HG03135 (cell line): ENCODE data around the gene NAGS.
"Not testable (repeated sequence)": the region's sequence is repeated elsewhere in the genome, so short reads cannot be mapped to it uniquely, and the experiment has no call there.

Source experiments
- ATAC-seq: cut with Tn5 transposase; IDR thresholded peaks from one replicate; pipeline ENCODE4 v1.9.1; 2021; ENCODE audit warnings: mild to moderate bottlenecking, moderate library complexity; ENCODE audit not compliant: unreplicated experiment

The NAGS gene, protein sequence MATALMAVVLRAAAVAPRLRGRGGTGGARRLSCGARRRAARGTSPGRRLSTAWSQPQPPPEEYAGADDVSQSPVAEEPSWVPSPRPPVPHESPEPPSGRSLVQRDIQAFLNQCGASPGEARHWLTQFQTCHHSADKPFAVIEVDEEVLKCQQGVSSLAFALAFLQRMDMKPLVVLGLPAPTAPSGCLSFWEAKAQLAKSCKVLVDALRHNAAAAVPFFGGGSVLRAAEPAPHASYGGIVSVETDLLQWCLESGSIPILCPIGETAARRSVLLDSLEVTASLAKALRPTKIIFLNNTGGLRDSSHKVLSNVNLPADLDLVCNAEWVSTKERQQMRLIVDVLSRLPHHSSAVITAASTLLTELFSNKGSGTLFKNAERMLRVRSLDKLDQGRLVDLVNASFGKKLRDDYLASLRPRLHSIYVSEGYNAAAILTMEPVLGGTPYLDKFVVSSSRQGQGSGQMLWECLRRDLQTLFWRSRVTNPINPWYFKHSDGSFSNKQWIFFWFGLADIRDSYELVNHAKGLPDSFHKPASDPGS

DNA sequence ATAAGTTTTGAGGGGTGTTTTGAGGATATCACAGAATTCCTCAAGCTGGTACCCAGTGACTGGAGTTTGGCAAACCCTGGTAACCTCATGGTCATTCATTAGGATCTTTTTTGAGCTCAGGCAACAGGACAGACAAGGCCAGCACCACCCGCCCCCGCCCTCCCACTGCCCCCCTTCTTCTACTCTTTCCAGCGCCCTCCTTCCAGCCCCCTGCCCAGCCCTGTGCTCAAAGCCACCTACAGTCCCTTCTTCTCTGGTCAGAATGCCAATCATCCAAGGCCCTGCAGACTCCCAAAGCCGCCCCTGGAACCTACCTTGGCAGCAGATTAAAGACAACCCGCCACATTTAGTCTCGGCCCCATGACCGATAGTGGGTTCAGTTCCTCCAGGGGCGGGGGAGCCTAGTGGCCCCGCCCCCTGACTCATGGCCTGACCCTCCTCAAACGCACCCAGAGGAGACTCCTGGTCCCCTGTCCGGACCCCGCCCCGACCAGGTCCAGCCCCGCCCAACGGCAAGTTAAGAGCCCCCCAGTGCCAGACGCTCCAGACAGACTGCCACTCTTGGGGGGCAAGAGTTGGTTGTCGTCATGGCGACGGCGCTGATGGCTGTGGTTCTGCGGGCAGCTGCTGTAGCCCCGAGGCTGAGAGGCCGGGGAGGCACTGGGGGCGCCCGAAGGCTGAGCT lies at the start of gene NAGS:
NAGS (plus strand) TSS at position 546 of the 684 bp plus-strand sequence; CDS start at position 588, 42 bp downstream.
- ATAC-seq, result no peak

DNA sequence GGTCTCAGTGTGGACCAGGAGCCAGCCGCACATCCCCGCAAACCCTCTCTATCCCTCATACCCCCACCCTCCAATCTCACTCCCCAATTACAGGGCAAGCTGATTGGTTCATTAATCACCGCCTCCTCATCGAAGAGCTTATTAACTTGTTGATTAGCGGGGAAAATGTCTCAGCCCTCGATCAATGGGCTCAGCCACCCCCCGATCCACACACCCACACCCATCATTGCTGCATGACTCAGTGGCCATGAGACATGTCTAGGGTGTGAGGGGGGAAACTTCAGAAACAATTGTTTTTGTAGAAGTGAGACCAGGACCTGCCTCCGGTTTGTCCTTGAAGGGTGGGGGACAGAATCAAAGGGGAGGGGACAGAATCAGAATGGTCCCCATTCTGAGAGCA lies 48.2 kb upstream of the NAGS start:
- no peak for ATAC-seq

DNA sequence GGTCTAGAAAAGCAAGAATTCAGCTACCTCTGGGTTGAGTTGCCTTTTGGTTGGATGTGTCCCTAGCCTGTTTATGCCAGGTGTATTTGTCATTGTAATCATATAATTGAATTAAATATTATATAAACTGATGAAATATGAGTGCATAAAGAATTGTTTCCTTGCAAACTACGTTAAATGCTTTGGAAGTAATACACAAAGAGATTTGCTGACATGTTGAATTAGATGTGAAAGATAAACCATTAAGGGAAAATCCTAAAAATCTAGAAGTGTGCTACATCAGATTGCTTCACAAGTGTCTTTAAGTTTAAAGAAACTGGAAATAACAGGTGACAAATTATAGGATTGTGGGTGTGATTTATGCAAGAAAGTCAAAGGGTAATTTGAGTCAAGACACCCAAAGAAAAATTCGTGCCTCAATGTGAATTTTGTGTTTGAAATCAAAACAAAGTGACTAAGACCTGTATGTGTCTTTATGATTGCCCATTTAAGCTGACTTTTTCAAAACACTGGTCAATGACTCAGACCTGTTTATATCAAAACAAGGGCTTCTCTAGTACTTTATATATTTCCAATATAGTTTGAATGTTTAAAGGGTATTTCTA lies 45.6 kb upstream of the NAGS start:
- ATAC-seq, result no peak

DNA sequence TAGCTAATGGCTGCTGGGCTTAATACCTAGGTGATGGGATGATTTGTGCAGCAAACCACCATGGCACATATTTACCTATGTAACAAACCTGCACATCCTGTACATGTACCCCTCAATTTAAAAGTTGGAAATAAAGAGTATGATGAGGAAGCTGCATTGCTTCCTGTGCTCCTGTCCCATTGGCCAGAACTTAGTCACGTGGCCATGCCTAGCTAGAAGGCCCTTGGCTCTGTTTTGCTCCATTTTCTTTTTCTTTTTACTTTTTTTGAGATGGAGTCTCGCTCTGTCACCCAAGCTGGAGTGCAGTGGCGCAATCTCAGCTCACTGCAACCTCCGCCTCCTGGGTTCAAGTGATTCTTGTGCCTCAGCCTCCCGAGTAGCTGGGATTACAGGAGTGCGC lies 43.1 kb upstream of the NAGS start:
- not testable (repeated sequence) for ATAC-seq

DNA sequence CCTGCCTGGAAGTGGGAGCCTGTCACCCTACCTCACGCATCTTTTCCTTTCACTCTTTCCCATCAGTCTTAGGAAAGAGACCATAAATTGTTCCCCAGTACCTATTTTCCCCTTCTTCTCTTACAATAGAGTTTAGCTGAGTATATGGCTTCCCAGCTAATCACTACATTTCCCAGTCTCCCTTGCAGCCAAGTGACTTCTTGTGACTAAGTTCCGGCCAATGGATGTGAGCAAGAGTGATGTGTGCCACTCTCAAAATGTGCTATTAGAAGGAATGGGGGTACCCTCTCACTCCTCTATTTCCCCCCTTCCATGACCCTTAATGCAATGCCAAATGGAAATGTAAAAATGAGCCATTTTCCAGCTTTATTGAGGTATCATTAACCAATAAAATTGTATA lies 42.5 kb upstream of the NAGS start:
- ATAC-seq, result no peak

DNA sequence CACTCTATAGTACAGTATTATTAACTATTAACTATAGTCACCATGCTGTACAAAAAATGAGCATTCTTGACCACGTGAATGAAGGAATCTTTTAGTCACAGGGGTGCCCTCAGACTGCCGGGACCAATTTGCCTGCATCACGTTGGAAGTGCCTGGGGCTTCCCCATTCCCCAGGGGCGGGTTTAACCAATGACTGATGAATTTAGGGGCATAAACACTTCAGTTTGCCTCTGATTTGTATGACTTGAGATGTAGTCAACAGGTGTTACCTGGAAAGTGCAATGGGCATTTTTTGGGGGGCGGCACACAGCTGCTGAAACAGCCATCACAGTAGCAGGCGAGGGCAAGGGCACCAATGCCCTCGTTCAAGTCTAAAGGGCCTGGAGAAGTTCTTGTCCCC lies 41.9 kb upstream of the NAGS start:
- ATAC-seq, result no peak

DNA sequence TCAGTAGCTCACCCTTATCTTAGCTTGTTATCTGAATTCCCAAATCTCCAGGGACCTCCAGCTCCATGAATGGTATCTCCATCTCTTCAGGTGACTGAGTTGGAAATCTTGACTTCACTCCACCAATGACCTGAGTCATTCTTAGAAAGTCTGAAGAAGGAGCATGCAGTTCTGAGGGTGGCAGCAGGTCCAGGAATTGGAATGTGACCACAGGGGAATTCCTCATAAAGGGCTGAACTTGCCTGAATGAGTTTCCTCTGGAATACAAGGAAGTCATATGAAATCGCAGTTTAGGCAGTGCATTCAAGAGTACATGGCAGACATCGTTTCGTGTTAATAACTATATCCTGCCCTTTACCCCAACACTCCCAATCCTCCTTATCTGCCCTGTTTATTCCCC lies 38.1 kb upstream of the NAGS start:
- ATAC-seq, result no peak

DNA sequence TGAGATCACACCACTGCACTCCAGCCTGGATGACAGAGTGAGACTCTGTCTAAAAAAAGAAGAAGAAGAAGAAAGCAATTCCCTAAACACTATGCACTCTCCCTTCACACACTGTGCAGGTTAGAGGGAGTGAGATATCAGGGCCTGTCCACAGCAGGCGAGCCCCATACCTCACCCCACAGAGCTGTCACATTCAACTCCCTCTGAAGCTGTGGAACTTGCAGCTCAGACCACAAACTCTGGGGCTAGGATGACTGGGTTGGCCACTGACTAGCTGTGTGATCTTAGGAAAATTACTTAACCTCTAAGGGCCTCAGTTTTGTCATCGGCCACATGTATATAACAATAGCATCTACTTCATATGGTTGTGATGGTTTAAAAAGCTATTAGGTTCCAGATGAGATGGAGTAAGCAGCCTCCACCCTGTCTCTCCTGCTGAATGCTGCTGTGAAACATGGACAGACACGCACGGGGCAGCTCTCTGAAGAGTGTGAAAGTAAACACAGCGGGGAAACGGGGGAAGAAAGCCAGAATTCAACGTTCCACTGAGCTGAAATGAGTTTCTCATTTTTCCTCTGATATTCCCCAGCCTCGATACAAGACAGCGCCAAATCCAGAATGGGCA lies 37.1 kb upstream of the NAGS start:
- no peak for ATAC-seq

DNA sequence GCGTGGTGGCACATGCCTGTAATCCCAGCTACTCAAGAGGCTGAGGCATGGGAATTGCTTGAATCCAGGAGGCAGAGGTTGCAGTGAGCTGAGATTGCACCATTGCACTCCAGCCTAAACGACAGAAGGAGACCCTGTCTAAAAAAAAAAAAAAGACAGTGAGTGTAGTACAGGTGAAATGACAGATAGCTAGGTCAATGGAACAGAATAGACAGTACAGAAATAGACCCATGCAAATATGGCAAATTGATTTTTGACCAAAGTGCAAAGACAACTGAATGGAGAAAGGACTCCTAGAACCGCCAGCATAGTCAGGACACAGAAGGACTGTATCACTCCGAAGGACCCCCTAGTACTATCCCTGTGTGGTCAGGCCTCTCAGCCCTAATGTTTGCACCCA lies 34.1 kb upstream of the NAGS start:
- no peak for ATAC-seq

DNA sequence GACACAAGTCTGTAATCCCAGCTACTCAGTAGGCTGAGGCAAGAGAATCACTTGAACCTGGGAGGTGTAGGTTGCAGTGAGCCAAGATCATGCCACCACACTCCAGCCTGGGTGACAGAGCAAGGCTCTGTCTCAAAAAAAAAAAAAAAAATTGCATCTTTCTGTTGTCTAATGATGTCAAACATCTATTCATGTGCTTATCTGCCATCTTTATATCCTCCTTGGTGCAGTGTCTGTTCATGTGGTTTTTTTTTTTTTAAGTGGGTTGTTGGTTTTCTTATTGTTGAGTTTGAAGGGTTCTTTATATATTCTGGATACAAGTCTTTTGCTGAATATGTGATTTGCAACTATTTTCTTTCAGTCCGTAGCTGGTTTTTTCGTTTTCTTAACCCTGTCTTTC lies 33.0 kb upstream of the NAGS start:
- not testable (repeated sequence) for ATAC-seq

DNA sequence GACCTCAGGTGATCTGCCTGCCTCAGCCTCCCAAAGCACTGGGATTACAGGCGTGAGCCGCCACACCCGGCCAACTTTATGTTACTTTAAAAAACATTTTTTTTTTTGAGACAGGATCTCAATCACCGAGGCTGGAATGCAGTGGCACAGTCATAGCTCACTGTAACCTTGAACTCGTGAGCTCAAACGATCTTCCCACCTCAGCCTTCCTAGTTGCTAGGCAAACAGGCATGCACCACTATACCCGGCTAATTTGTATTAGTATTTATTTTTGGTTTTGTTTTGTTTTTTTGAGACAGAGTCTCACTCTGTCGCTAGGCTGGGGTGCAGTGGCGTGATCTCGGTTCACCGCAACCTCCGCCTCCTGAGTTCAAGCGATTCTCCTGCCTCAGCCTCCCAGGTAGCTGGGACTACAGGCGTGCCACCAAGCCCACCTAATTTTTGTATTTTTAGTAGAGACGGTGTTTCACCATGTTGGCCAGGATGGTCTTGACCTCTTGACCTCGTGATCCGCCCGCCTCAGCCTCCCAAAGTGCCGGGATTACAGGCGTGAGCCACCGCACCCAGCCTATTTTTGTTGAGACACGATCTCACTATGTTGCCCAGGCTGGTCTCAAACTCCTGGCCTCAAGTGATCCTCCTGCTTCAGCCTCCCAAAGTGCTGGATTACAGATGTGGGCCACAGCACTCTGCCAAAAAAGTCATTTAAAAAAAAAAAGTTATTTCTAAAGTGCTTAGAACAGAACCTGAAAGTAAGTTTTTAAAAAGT lies 31.8 kb upstream of the NAGS start:
- not testable (repeated sequence) for ATAC-seq

DNA sequence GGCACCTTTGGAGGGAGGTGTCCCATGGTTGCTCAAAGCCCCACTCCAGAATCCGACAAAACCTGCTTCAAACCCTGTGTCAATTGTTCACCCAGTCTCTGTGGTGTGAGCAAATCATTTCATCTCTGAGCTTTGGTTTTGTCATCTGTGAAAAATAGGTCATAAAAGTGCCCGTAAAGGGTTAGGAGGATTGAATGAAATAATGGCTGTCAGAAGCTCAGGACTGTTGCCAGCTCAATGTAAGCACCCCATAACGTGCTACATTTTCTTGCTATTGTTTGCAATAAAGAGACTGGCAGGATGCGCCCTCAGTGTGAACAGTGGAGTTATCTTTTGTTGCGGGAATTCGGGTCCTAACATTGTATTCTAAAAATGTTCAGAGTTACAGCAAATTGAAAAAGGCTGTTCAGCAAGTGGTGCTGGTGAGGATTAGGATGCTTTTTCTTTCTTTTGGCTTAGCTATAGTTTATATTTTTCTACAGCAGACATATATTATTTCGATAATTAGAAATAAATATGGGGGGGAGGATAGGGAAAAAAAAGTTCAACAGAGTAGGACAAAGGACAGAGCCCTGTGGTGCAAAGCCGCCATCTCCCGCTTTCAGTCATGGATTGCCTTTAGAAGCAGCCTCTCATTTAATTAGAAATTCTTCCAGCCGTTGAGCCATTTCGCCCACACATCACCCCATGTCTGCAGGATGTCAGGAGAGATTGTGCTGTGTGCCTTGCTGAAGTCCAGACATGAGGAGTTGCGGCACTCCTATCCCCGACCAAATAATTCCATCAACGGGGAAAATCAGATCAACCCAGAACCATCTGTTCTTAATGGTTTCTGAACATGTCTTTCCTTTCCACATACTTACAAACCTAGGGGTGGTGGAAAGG lies 29.8 kb upstream of the NAGS start:
- ATAC-seq, result no peak

DNA sequence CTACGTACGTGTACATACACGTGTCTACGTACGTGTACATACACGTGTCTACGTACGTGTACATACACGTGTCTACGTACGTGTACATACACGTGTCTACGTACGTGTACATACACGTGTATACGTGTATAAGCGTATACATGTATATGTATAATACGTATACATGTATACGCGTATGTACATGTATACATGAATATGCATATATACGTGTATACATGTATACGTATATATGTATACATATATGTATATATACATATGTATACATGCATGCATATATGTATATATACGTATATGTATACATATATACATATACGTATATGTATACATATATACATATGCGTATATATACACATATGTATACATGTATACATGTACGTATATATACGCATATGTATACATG lies 28.5 kb upstream of the NAGS start:
- no peak for ATAC-seq

DNA sequence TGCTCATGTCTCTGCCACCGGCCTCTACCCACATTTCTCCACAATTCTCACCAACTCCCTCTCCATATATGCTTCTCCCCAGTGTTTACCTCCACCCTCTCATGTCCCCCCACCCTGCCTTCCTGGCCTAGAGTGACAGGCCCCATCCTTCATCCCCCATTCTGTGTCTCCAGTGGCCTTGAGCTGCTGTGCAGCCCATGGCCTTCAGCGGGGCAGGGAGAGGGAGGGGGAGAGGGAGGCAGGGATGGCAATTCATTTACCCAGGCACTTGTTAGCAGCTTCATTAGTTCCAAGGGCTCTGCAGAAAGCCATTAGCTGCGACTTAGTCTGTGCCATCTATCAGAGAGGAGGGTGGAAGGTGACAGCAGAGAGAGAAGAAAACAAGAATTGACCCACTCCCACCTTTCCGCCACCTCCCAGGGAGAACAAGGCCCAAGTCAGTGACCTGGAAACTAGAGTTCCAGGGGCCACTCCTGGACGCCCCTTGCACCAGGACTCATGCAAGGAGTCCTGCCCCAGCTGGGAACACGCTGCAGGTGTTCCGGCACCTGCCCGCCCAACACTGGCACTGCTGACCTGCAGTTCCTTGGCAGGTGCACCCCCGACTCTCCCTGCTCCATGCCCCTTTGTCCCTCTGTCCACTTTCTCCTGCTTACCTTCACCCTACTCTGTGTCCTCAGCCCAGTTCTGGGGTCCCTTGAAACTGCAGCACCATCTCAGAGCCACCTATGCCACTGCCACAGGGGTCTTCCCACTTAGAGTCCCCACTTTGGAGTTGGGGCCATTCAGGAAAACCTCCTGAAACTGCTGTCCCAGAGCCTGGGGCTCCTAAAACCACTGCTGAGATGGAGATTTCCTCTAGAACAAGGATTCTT lies 27.2 kb upstream of the NAGS start:
- no peak for ATAC-seq

DNA sequence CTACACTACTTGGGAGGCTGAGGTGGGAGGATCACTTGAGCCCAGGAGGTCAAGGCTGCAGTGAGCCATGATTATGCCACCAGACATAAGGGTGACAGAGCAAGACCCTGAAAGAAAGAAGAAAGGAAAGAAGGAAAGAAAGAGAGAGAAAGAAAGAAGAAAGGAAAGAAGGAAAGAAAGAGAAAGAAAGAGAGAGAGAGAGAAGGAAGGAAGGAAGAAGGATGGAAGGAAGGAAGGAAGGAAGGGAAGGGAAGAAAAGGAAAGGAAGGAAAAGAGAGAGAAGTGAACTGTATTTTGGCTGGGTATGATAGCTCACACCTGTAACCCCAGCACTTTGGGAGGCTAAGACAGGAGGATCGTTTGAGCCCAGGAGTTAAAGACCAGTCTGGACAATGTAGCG lies 26.3 kb upstream of the NAGS start:
- no peak for ATAC-seq

DNA sequence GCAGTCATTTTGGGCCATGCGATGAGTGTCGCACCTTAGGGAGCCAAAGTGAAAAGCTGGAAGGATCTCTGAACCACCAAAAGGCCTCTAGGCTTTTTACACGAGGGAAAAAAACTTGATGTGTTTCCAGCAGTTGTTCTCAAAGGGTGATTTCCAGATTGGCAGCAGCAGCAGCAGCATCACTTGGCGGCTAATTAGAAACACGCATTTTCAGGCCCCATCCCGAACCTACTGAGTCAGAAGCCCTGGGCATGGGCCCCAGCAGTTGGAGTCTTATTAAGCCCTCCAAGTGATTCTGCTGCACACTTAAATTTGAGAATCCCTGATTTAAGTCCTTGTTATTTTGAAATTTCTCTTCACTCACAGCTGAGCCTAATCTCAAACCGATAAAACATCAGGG lies 25.4 kb upstream of the NAGS start:
- no peak for ATAC-seq

DNA sequence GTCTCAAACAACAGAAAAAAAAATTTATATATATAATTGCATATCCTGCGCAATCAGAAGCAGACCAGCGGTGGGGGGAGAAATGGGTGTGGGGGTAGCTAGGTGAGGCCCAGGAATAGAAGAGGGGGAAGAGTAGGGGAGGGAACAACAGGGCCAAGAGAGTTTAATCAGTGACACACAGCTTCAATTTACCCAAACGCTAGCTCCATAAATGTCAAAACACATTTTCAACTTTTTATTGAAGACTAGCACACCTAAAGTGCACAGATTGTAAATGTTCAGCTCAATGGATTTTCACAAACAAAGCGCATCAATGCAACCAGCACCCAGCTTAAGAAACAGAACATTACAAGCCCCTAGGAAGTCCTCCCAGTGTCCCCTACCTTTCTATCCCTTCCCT lies 24.8 kb upstream of the NAGS start:
- no peak for ATAC-seq

DNA sequence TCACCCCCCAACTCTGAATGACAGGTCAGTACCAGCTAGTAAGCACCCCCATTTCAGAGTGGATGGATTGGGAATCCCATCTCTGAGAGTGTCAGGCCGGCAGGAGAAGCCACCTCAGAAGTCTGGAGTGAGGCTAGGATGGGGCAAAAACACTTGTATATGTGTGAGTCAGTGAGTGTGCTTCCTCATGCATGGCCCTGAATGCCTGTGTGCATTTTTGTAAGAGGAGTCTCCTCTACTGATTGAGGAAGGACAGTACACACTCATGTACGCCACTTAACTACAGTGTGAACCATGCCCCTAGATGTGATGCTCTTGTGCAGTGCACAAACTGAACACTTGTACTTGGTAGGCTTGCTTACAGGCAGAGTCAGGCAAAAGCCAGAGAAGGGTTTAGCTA lies 22.3 kb upstream of the NAGS start:
- ATAC-seq, result no peak

DNA sequence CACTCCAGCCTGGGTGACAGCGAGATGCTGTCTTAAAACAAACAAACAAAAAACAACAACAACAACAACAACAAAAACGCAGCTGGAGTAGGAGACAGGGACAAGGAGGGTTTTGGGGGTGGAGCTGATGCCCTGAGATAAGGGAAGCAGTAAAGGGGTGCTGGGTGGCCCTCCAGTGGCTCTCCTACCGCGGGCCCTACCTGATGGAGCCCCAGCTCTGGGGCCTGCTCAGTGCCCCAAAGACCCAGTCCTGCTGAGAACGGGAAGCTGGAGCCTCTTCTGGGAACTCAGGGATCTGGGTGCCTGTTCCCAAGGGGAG lies 21.3 kb upstream of the NAGS start:
- ATAC-seq, result no peak
